A549 (cell line): ENCODE results near the gene KCNJ9. TPM values are rescaled to one million over a fixed set of nuclear protein-coding genes. Genes with fewer than 3 reads are reported as not detected.

Experiments
- ATAC-seq, 2 experiments: fragments of 200-7000 bp in 1 of 2; fragments of >200 bp in 1 of 2; cut with Nextera tagmentation in 1 of 2; cut with Tn5 transposase in 1 of 2; 3 replicates each; pipeline versions ENCODE4 v1.8.0 to v1.9.1; 2018 to 2020; ENCODE audit warnings: mild to moderate bottlenecking in 1 of 2, moderate library complexity in 1 of 2
- CTCF ChIA-PET: fragments of 300-600 bp; sonication (Branson Sonifier 250); formaldehyde crosslinking; extraction: SDS; loops from one replicate; lab custom pipeline; 2021; ENCODE audit warnings: antibody characterized with exemption, inconsistent platforms; lab: Yijun Ruan, JAX
- POLR2A ChIA-PET: fragments of 350-600 bp; formaldehyde crosslinking; extraction: SDS; loops from one replicate; lab custom pipeline; 2021; ENCODE audit warnings: antibody characterized with exemption, inconsistent platforms; lab: Yijun Ruan, JAX
- DNase-seq, 2 experiments: peaks; one replicate each; pipeline versions ENCODE4 v3.0.0 to v3.0.0-alpha.2; 2011 to 2016; ENCODE audit warnings: low read depth in 1 of 2, low spot score in 1 of 2
- FAIRE-seq: peaks from 2 replicates; lab custom pipeline; 2011; peaks lifted over from hg19 to GRCh38; lab: Jason Lieb, UNC
- H3K27ac ChIP-seq, 2 experiments: fragments of >200 bp; sonication (Bioruptor Twin); formaldehyde crosslinking; 3 replicates each; pipeline ENCODE4 v1.5.1; 2016 to 2017
- H3K4me1 ChIP-seq: fragments of >200 bp; sonication (Bioruptor Twin); formaldehyde crosslinking; 3 replicates; pipeline ENCODE4 v1.6.1; 2016
- H3K4me2 ChIP-seq: fragments of >200 bp; sonication (Bioruptor Twin); formaldehyde crosslinking; 3 replicates; pipeline ENCODE4 v1.6.1; 2016
- H3K4me3 ChIP-seq: fragments of >200 bp; sonication (Bioruptor Twin); formaldehyde crosslinking; 3 replicates; pipeline ENCODE4 v1.5.1; 2016
- H3K9me3 ChIP-seq: fragments of >200 bp; sonication (Bioruptor Twin); formaldehyde crosslinking; 3 replicates; pipeline ENCODE4 v1.6.1; 2016
- ATOH8 ChIP-seq: fragments of 250-450 bp; sonication (Bioruptor Pico); IDR thresholded peaks from 2 replicates; pipeline ENCODE4 v1.5.0; 2020; ENCODE audit warnings: low read depth, mild to moderate bottlenecking, moderate library complexity
- CBX2 ChIP-seq: fragments of 200-600 bp; sonication (generic); IDR thresholded peaks from 2 replicates; pipeline ENCODE4 v1.6.1; 2016; ENCODE audit warnings: low read depth, mild to moderate bottlenecking, borderline replicate concordance
- CHD2 ChIP-seq: fragments of 150-350 bp; IDR thresholded peaks from 2 replicates; pipeline ENCODE4 v1.6.1; 2014; ENCODE audit warnings: low read length; ENCODE audit not compliant: partially characterized antibody
- EHMT2 ChIP-seq: fragments of 200-600 bp; sonication (generic); IDR thresholded peaks from 2 replicates; pipeline ENCODE4 v1.6.1; 2016; ENCODE audit warnings: antibody characterized with exemption, low read depth, mild to moderate bottlenecking, moderate library complexity
- EP300 ChIP-seq, 2 experiments: fragments of >200 bp; sonication (Bioruptor Twin); formaldehyde crosslinking; IDR thresholded peaks; 2 replicates in 1 of 2; 3 replicates in 1 of 2; pipeline ENCODE4 v1.6.1; 2016 to 2017
- FOSB ChIP-seq: fragments of 250-450 bp; sonication (Bioruptor Pico); IDR thresholded peaks from 2 replicates; pipeline ENCODE4 v1.5.0; 2020; ENCODE audit warnings: mild to moderate bottlenecking, moderate library complexity
- FOXS1 ChIP-seq: fragments of 250-450 bp; sonication (Bioruptor Pico); IDR thresholded peaks from 2 replicates; pipeline ENCODE4 v1.5.0; 2020; ENCODE audit warnings: mild to moderate bottlenecking, moderate library complexity
- GATA3 ChIP-seq: IDR thresholded peaks from 2 replicates; pipeline ENCODE4 v1.6.1; 2012; ENCODE audit warnings: borderline replicate concordance
- HDAC2 ChIP-seq: fragments of 200-600 bp; sonication (generic); IDR thresholded peaks from 2 replicates; pipeline ENCODE4 v1.6.1; 2016
- HES2 ChIP-seq: fragments of >200 bp; sonication (Bioruptor Twin); formaldehyde crosslinking; IDR thresholded peaks from 2 replicates; pipeline ENCODE4 v1.6.1; 2016
- JUNB ChIP-seq: fragments of >200 bp; sonication (Bioruptor Twin); formaldehyde crosslinking; IDR thresholded peaks from 2 replicates; pipeline ENCODE4 v1.6.1; 2016
- KDM5A ChIP-seq: fragments of 200-600 bp; sonication (generic); IDR thresholded peaks from 2 replicates; pipeline ENCODE4 v1.6.1; 2016; ENCODE audit warnings: antibody characterized with exemption, mild to moderate bottlenecking
- POLR2A ChIP-seq: IDR thresholded peaks from 2 replicates; pipeline ENCODE4 v1.6.1; 2012; ENCODE audit warnings: mild to moderate bottlenecking, low read length
- POLR2AphosphoS2 ChIP-seq: conservative IDR thresholded peaks from 2 replicates; pipeline ENCODE4 v1.6.1; 2012; ENCODE audit warnings: low read length, improper control_type of control experiment, inconsistent platforms
- RAD21 ChIP-seq, 2 experiments: fragments of >200 bp in 1 of 2; sonication (Bioruptor Twin) in 1 of 2; formaldehyde crosslinking in 1 of 2; IDR thresholded peaks in 1 of 2; conservative IDR thresholded peaks in 1 of 2; 2 replicates in 1 of 2; 3 replicates in 1 of 2; pipeline ENCODE4 v1.6.1; 2012 to 2018; ENCODE audit warnings: inconsistent platforms in 1 of 2
- RARB ChIP-seq: fragments of 250-450 bp; sonication (Bioruptor Pico); IDR thresholded peaks from 2 replicates; pipeline ENCODE4 v1.8.0; 2021; ENCODE audit warnings: mild to moderate bottlenecking, moderate library complexity
- REST ChIP-seq: fragments of 200-600 bp; sonication (generic); IDR thresholded peaks from 2 replicates; pipeline ENCODE4 v1.6.1; 2016; ENCODE audit warnings: antibody characterized with exemption, mild to moderate bottlenecking, moderate library complexity
- RNF2 ChIP-seq: fragments of 200-600 bp; sonication (generic); IDR thresholded peaks from 2 replicates; pipeline ENCODE4 v1.6.1; 2016; ENCODE audit warnings: low read depth, mild to moderate bottlenecking, antibody characterized with exemption, moderate library complexity, borderline replicate concordance
- SMC3 ChIP-seq: fragments of >200 bp; sonication (Bioruptor Twin); formaldehyde crosslinking; IDR thresholded peaks from 3 replicates; pipeline ENCODE4 v1.6.1; 2018; ENCODE audit warnings: inconsistent platforms
- TP53 ChIP-seq: fragments of 250-450 bp; sonication (Bioruptor Pico); IDR thresholded peaks from 2 replicates; pipeline ENCODE4 v1.5.0; 2021; ENCODE audit warnings: mild to moderate bottlenecking, moderate library complexity
- ZC3H11A ChIP-seq: fragments of 450-650 bp; IDR thresholded peaks from 2 replicates; pipeline ENCODE4 v1.6.1; 2014; ENCODE audit warnings: antibody characterized with exemption, mild to moderate bottlenecking
- ZNF302 ChIP-seq: fragments of 250-450 bp; sonication (Bioruptor Pico); IDR thresholded peaks from 2 replicates; pipeline ENCODE4 v1.9.0; 2021; ENCODE audit warnings: inconsistent platforms, mild to moderate bottlenecking, moderate library complexity
- ZSCAN20 ChIP-seq: fragments of 250-450 bp; sonication (Bioruptor Pico); IDR thresholded peaks from 2 replicates; pipeline ENCODE4 v1.8.0; 2022; ENCODE audit warnings: mild to moderate bottlenecking, moderate library complexity
- WGBS: methylation state at CpG from one replicate; pipeline ENCODE4 v1.1.6; 2017; ENCODE audit errors: missing lambda C conversion rate; 5-methylcytosine and 5-hydroxymethylcytosine counted together
- polyA plus RNA-seq, 4 experiments: library from polyadenylated mRNA; depleted of rRNA in 3 of 4; stranded (reverse); fragments of >200 nt; fragmentation: RNase III in 1 of 4; extraction: RNeasy Plus Mini Kit Qiagen cat#74134 plus additional on column Dnase treatment in 1 of 4; gene quantifications; 2 replicates in 3 of 4; 3 replicates in 1 of 4; pipeline ENCODE4 v1.2.3, GENCODE V29; 2011 to 2017
- TF ChIP-seq, protein P1 (sequence below): fragments of 150-350 bp; IDR thresholded peaks from 2 replicates; pipeline ENCODE4 v1.6.1; 2014; ENCODE audit warnings: low read depth, mild to moderate bottlenecking, low read length
- TF ChIP-seq, protein P2 (sequence below): fragments of >200 bp; sonication (Bioruptor Twin); formaldehyde crosslinking; IDR thresholded peaks from 3 replicates; pipeline ENCODE4 v1.6.1; 2016
- TF ChIP-seq, protein P3 (sequence below): IDR thresholded peaks from 2 replicates; pipeline ENCODE4 v1.6.1; 2012

KCNJ9 gene
- polyA plus RNA-seq, 2 of the 4 experiments (the other 2 are of a cell fraction), result not detected

- TF ChIP-seq, protein P1, sequence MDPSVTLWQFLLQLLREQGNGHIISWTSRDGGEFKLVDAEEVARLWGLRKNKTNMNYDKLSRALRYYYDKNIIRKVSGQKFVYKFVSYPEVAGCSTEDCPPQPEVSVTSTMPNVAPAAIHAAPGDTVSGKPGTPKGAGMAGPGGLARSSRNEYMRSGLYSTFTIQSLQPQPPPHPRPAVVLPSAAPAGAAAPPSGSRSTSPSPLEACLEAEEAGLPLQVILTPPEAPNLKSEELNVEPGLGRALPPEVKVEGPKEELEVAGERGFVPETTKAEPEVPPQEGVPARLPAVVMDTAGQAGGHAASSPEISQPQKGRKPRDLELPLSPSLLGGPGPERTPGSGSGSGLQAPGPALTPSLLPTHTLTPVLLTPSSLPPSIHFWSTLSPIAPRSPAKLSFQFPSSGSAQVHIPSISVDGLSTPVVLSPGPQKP, result no peak
- no peak for TF ChIP-seq ZNF302
- no peak for TF ChIP-seq RARB
- TF ChIP-seq RNF2, result no peak
- TF ChIP-seq REST, result no peak
- TF ChIP-seq, protein P2, sequence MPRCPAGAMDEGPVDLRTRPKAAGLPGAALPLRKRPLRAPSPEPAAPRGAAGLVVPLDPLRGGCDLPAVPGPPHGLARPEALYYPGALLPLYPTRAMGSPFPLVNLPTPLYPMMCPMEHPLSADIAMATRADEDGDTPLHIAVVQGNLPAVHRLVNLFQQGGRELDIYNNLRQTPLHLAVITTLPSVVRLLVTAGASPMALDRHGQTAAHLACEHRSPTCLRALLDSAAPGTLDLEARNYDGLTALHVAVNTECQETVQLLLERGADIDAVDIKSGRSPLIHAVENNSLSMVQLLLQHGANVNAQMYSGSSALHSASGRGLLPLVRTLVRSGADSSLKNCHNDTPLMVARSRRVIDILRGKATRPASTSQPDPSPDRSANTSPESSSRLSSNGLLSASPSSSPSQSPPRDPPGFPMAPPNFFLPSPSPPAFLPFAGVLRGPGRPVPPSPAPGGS, result no peak
- no peak for TF ChIP-seq GATA3
- TF ChIP-seq JUNB, result no peak
- peak; percentile 70 to 72 for TF ChIP-seq RAD21 (conservative IDR thresholded peaks at IDR 0.05 in 1 of 2, IDR thresholded peaks at IDR 0.05 in 1 of 2)
- TF ChIP-seq SMC3, result peak; percentile 61; the same call in 2 of the 3 replicates
- TF ChIP-seq, protein P3, sequence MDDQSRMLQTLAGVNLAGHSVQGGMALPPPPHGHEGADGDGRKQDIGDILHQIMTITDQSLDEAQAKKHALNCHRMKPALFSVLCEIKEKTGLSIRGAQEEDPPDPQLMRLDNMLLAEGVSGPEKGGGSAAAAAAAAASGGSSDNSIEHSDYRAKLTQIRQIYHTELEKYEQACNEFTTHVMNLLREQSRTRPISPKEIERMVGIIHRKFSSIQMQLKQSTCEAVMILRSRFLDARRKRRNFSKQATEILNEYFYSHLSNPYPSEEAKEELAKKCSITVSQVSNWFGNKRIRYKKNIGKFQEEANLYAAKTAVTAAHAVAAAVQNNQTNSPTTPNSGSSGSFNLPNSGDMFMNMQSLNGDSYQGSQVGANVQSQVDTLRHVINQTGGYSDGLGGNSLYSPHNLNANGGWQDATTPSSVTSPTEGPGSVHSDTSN, result no peak
- no peak for TF ChIP-seq CBX2
- no peak for TF ChIP-seq TP53 (CRISPR knock-in tag)
- TF ChIP-seq FOXS1, result no peak
- TF ChIP-seq ZC3H11A, result no peak
Observed at GRCh38 chr1:160085686-160086455, 4.5 kb downstream of the KCNJ9 start (continued).

DNA sequence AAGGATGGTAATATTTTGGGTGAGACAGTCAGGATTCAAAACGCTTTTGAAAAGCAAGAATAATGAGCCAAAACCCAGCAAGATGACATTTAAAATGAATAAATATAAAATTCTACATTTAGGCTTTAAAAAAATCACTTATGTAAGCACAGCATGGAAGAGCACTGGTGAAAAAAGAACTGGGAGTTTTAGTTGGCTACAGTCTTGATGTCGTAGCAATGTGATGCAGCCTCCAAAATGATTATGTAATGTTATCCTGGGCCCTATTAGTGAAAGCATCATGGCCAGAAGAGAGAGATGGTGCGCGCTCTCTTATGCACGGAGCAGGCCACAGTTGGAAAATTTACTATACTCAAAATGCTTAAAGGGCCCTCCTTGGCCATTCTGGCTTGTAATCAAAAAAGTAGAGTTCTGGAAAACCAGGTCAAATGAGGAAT lies 5.1 kb downstream of the KCNJ9 start:
- DNase-seq (no peak), ATAC-seq (no peak), FAIRE-seq (no peak)
- TF ChIP-seq KDM5A, result no peak
- TF ChIP-seq POLR2AphosphoS2, result no peak
- no peak for TF ChIP-seq TP53 (CRISPR knock-in tag)
- TF ChIP-seq ATOH8 (CRISPR knock-in tag), result no peak
- no peak for TF ChIP-seq HES2
- no peak for TF ChIP-seq POLR2A
- TF ChIP-seq HDAC2, result no peak
- no peak for TF ChIP-seq FOSB
- no peak for TF ChIP-seq EHMT2
- TF ChIP-seq, protein P3, result no peak
- TF ChIP-seq EP300 (IDR thresholded peaks at IDR 0.05), result no peak
- TF ChIP-seq CBX2, result no peak
- no peak for TF ChIP-seq FOXS1
- no peak for TF ChIP-seq ZSCAN20 (CRISPR knock-in tag)
- no peak for TF ChIP-seq CHD2
- ChIA-PET CTCF (interaction anchor here (0.9 to 16.8 kb wide), 21 partner anchors 10 to 954 kb away, joined by 3 to 409 read pairs (median 15); partner anchors contain the start of genes IGSF8, KCNJ10 and PIGM), POLR2A (no interaction called here)
- H3K4me1 ChIP-seq, result 0 out of 3 replicates have a peak, but pooled peaks cover 2% of the 10 kb centered on the region
- no peak overlapping the region for H3K27ac ChIP-seq
- no peak overlapping the region for H3K4me3 ChIP-seq
- H3K4me2 ChIP-seq, result no peak overlapping the region
- WGBS, result 65% methylated on average over 5 of the region's 5 CpGs
- no peaks in the 10 kb centered on the region for H3K9me3 ChIP-seq
